HEK293 (cell line): ENCODE data around the gene VWCE.

Source experiments
- CTCF ChIA-PET: fragments of 350-600 bp; formaldehyde crosslinking; extraction: SDS; loops from one replicate; lab custom pipeline; 2021; ENCODE audit warnings: antibody characterized with exemption; lab: Yijun Ruan, JAX
- POLR2A ChIA-PET: fragments of 300-600 bp; formaldehyde crosslinking; extraction: SDS; loops from one replicate; lab custom pipeline; 2020; ENCODE audit warnings: antibody characterized with exemption, inconsistent platforms; lab: Yijun Ruan, JAX
- H3K27ac ChIP-seq: fragments of 200-500 bp; sonication (Bioruptor generic); 2 replicates; pipeline ENCODE4 v1.5.1; 2014; ENCODE audit warnings: low read depth, low read length, control low read depth, inconsistent platforms; ENCODE audit errors: extremely low read depth
- H3K36me3 ChIP-seq, 2 experiments: fragments of 200-500 bp in 1 of 2; sonication (Bioruptor generic) in 1 of 2; 1 replicate in 1 of 2; 2 replicates in 1 of 2; pipeline ENCODE4 v1.5.1; 2014 to 2017; ENCODE audit warnings: inconsistent platforms in 2 of 2, low read length in 2 of 2; ENCODE audit not compliant: control insufficient read depth in 2 of 2, insufficient read depth in 1 of 2
- H3K4me1 ChIP-seq: fragments of 200-500 bp; sonication (Bioruptor generic); 2 replicates; pipeline ENCODE4 v1.5.1; 2014; ENCODE audit warnings: mild to moderate bottlenecking, low read length, inconsistent platforms; ENCODE audit not compliant: control insufficient read depth, insufficient read depth
- H3K4me3 ChIP-seq: 2 replicates; pipeline ENCODE4 v1.5.1; 2011; ENCODE audit warnings: low read depth, mild to moderate bottlenecking, control low read depth, low read length, moderate library complexity
- H3K9me3 ChIP-seq: fragments of 200-500 bp; sonication (Bioruptor generic); 2 replicates; pipeline ENCODE4 v1.5.1; 2014; ENCODE audit warnings: low read depth, low read length, inconsistent platforms; ENCODE audit not compliant: control insufficient read depth, insufficient read depth
- GFI1B ChIP-seq: fragments of 450-650 bp; formaldehyde crosslinking; IDR thresholded peaks from 2 replicates; pipeline ENCODE4 v1.5.1; 2016; ENCODE audit warnings: missing biosample characterization, missing genetic modification characterization
- PRDM10 ChIP-seq: fragments of 450-650 bp; formaldehyde crosslinking; IDR thresholded peaks from 2 replicates; pipeline ENCODE4 v1.5.1; 2016; ENCODE audit warnings: missing biosample characterization, missing genetic modification characterization
- PRDM4 ChIP-seq: fragments of 450-650 bp; formaldehyde crosslinking; IDR thresholded peaks from 2 replicates; pipeline ENCODE4 v1.5.1; 2017; ENCODE audit warnings: missing biosample characterization, missing genetic modification characterization
- SALL2 ChIP-seq: fragments of 450-650 bp; formaldehyde crosslinking; IDR thresholded peaks from 2 replicates; pipeline ENCODE4 v1.5.0; 2017; ENCODE audit warnings: missing biosample characterization, mild to moderate bottlenecking, missing genetic modification characterization, borderline replicate concordance
- ZBTB26 ChIP-seq: fragments of 450-650 bp; formaldehyde crosslinking; optimal IDR thresholded peaks from 2 replicates; pipeline ENCODE3; 2016; ENCODE audit warnings: missing biosample characterization, mild to moderate bottlenecking, missing genetic modification characterization
- ZBTB44 ChIP-seq: fragments of 450-650 bp; IDR thresholded peaks from 2 replicates; pipeline ENCODE4 v1.5.1; 2018; ENCODE audit warnings: missing biosample characterization, mild to moderate bottlenecking, missing genetic modification characterization
- ZBTB7A ChIP-seq: fragments of 450-650 bp; formaldehyde crosslinking; IDR thresholded peaks from 2 replicates; pipeline ENCODE4 v1.5.1; 2016; ENCODE audit warnings: low read depth, missing biosample characterization, missing genetic modification characterization
- ZIC2 ChIP-seq: fragments of 450-650 bp; formaldehyde crosslinking; IDR thresholded peaks from 2 replicates; pipeline ENCODE4 v1.5.1; 2016; ENCODE audit warnings: missing biosample characterization, missing genetic modification characterization
- ZNF140 ChIP-seq: fragments of 450-650 bp; formaldehyde crosslinking; IDR thresholded peaks from 2 replicates; pipeline ENCODE4 v1.5.1; 2016; ENCODE audit warnings: missing biosample characterization, missing genetic modification characterization
- ZNF18 ChIP-seq: fragments of 450-650 bp; formaldehyde crosslinking; IDR thresholded peaks from 2 replicates; pipeline ENCODE4 v1.5.1; 2016; ENCODE audit warnings: missing biosample characterization, missing genetic modification characterization
- ZNF600 ChIP-seq: fragments of 450-650 bp; formaldehyde crosslinking; IDR thresholded peaks from 2 replicates; pipeline ENCODE4 v1.5.1; 2016; ENCODE audit warnings: missing biosample characterization, missing genetic modification characterization
- ZNF791 ChIP-seq: fragments of 450-650 bp; formaldehyde crosslinking; IDR thresholded peaks from 2 replicates; pipeline ENCODE4 v1.5.1; 2016; ENCODE audit warnings: missing biosample characterization, missing genetic modification characterization
- ZSCAN30 ChIP-seq: fragments of 450-650 bp; IDR thresholded peaks from 2 replicates; pipeline ENCODE4 v1.5.1; 2018; ENCODE audit warnings: missing biosample characterization, mild to moderate bottlenecking, missing genetic modification characterization, moderate library complexity

The VWCE gene

GRCh38 chr11:61268588-61269250 lies 26.4 kb downstream of the VWCE start (continued):
- TF ChIP-seq PRDM4 (tag by site-specific recombination) (no peak), GFI1B (tag by site-specific recombination) (no peak), ZNF18 (tag by site-specific recombination) (no peak), ZBTB7A (tag by site-specific recombination) (no peak), SALL2 (no peak), ZNF791 (tag by site-specific recombination) (no peak), ZSCAN30 (tag by site-specific recombination) (no peak), ZBTB44 (no peak), PRDM10 (no peak), ZNF600 (tag by site-specific recombination) (no peak), ZNF140 (no peak)
- TF ChIP-seq, all 188 proteins: peak for 0

- H3K36me3 ChIP-seq = peaks cover 0 to 14% of the 10 kb centered on the region in 2 experiments; a peak in 1 of 3 replicates
- ChIA-PET POLR2A (no interaction called here), CTCF (interaction anchor here (3.6 kb wide), 1 partner anchor 13 kb away, joined by 13 read pairs; no protein-coding TSS in a partner anchor)
- H3K4me1 ChIP-seq = no peaks in the 10 kb centered on the region
- H3K27ac ChIP-seq = no peak overlapping the region
- TF ChIP-seq ZBTB26 (tag by site-specific recombination) = no peak
- TF ChIP-seq ZIC2 (tag by site-specific recombination) = peak; percentile 16; the same call in 1 of the 2 replicates
- H3K4me3 ChIP-seq = no peak overlapping the region
- H3K9me3 ChIP-seq = no peaks in the 10 kb centered on the region
Observed at GRCh38 chr11:61267437-61267841, 27.7 kb downstream of the VWCE start.
